GM19023 (cell line): ENCODE data around the gene COIL.
A peak's percentile ranks its signal among the peaks of the same experiment; 100 is the strongest.

Source experiments
- ATAC-seq: cut with Tn5 transposase; IDR thresholded peaks from one replicate; pipeline ENCODE4 v1.9.1; 2021; ENCODE audit warnings: mild to moderate bottlenecking, moderate library complexity; ENCODE audit not compliant: unreplicated experiment

COIL gene

GRCh38 chr17:56936697-56937322 lies 24.0 kb downstream of the COIL start:
- no peak for ATAC-seq

- ATAC-seq = no peak
Measured at GRCh38 chr17:56935461-56935860, 25.4 kb downstream of the COIL start.

- ATAC-seq = no peak
Measured at GRCh38 chr17:56934280-56934679, 26.6 kb downstream of the COIL start.

GRCh38 chr17:56933868-56934267 lies 27.0 kb downstream of the COIL start:
- ATAC-seq = no peak

GRCh38 chr17:56933151-56933745 lies 27.6 kb downstream of the COIL start:
- no peak for ATAC-seq

GRCh38 chr17:56930739-56931337 lies 30.0 kb downstream of the COIL start:
- ATAC-seq = no peak

GRCh38 chr17:56929362-56929969 lies 31.4 kb downstream of the COIL start:
- ATAC-seq = no peak

- no peak for ATAC-seq
Measured at GRCh38 chr17:56928586-56928985, 32.3 kb downstream of the COIL start.

- ATAC-seq = no peak
Measured at GRCh38 chr17:56926704-56927103, 34.1 kb downstream of the COIL start.

- ATAC-seq = no peak
Measured at GRCh38 chr17:56926270-56926669, 34.6 kb downstream of the COIL start.

- no peak for ATAC-seq
Measured at GRCh38 chr17:56925088-56925487, 35.8 kb downstream of the COIL start.

GRCh38 chr17:56919717-56920116 lies 41.1 kb downstream of the COIL start:
- no peak for ATAC-seq

- ATAC-seq = no peak
Measured at GRCh38 chr17:56918916-56919315, 41.9 kb downstream of the COIL start.

GRCh38 chr17:56917559-56918296 lies 43.1 kb downstream of the COIL start:
- no peak for ATAC-seq

- ATAC-seq = no peak
Measured at GRCh38 chr17:56914581-56915273, 46.1 kb downstream of the COIL start.

- peak; percentile 74 for ATAC-seq
Measured at GRCh38 chr17:56913867-56914580, 46.8 kb downstream of the COIL start, which contains the start of gene TRIM25. Gene TRIM25, minus strand, starts transcription at chr17:56914049. Its CDS starts 61 bp downstream, at chr17:56913988.

GRCh38 chr17:56913353-56913866 lies 47.4 kb downstream of the COIL start:
- ATAC-seq = peak; percentile 37

GRCh38 chr17:56913000-56913311 lies 47.9 kb downstream of the COIL start:
- ATAC-seq = no peak

GRCh38 chr17:56912105-56912999 lies 48.5 kb downstream of the COIL start:
- ATAC-seq = no peak
